ENCODE measurements around the gene ANO1.

DNA sequence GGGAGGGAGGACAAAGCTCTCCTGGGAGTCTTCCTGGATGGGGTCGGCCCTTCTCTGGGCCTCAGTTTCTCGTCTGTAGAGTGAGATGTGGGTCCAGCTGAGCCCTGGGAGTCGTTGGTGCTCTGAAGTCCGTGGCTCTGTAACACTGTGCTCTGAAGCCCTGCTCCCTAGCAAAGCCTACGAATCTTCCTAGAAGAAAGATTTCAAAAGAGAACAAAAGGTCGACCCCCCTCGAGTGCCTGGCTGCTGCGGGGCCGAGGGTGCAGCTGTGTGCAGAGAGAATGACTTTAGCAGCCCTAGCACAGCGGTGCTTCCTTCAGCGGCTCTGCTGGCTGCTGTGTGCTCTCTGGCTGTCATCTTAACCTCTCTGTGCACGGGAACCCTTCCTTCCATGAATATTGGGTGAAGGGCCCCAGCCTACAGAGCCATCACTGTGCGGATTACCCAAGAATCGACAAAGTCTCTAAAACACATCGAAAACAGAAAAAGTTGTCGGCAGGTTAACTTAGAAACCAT, 10.7 kb downstream of the ANO1 start:
- TF ChIP-seq, protein P1, sequence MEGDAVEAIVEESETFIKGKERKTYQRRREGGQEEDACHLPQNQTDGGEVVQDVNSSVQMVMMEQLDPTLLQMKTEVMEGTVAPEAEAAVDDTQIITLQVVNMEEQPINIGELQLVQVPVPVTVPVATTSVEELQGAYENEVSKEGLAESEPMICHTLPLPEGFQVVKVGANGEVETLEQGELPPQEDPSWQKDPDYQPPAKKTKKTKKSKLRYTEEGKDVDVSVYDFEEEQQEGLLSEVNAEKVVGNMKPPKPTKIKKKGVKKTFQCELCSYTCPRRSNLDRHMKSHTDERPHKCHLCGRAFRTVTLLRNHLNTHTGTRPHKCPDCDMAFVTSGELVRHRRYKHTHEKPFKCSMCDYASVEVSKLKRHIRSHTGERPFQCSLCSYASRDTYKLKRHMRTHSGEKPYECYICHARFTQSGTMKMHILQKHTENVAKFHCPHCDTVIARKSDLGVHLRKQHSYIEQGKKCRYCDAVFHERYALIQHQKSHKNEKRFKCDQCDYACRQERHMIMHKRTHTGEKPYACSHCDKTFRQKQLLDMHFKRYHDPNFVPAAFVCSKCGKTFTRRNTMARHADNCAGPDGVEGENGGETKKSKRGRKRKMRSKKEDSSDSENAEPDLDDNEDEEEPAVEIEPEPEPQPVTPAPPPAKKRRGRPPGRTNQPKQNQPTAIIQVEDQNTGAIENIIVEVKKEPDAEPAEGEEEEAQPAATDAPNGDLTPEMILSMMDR (IDR thresholded peaks at IDR 0.05), result no peak
- no peak for TF ChIP-seq POLR2AphosphoS5 (IDR thresholded peaks at IDR 0.05)

Data from breast epithelium (tissue), 3 donors.